Fibroblast of skin of left biceps (primary cell): ENCODE results near the gene RNF130.

Experiments used
- DNase-seq, 2 experiments: peaks; one replicate each; pipeline ENCODE4 v3.0.0-alpha.2; 2013; ENCODE audit warnings: low read depth in 2 of 2

Gene RNF130

GRCh38 chr5:180084638-180085561 lies 13.3 kb upstream of the RNF130 start:
- no peak for DNase-seq

- DNase-seq: no peak
These were observed 12.0 kb upstream of the RNF130 start for GRCh38 chr5:180083529-180084060.

GRCh38 chr5:180082633-180083420 lies 11.3 kb upstream of the RNF130 start:
- no peak for DNase-seq

GRCh38 chr5:180081481-180081880 lies 9.9 kb upstream of the RNF130 start:
- DNase-seq: no peak

GRCh38 chr5:180080486-180081280 lies 9.1 kb upstream of the RNF130 start:
- no peak for DNase-seq

- DNase-seq: no peak
These were observed 8.3 kb upstream of the RNF130 start for GRCh38 chr5:180079702-180080466.

GRCh38 chr5:180078348-180078747 lies 6.8 kb upstream of the RNF130 start:
- DNase-seq: no peak

GRCh38 chr5:180077594-180078284 lies 6.2 kb upstream of the RNF130 start:
- DNase-seq: no peak

GRCh38 chr5:180075703-180076102 lies 4.1 kb upstream of the RNF130 start:
- DNase-seq: no peak

- no peak for DNase-seq
These were observed 2.9 kb upstream of the RNF130 start for GRCh38 chr5:180074462-180074861.

- DNase-seq: no peak
These were observed 997 bp upstream of the RNF130 start for GRCh38 chr5:180072556-180072955.

GRCh38 chr5:180072256-180072548 lies 643 bp upstream of the RNF130 start:
- no peak for DNase-seq

- no peak for DNase-seq
These were observed 616 bp downstream of the RNF130 start for GRCh38 chr5:180070756-180071530.

- DNase-seq: no peak
These were observed 1.8 kb downstream of the RNF130 start for GRCh38 chr5:180069589-180070247.

- DNase-seq: no peak
These were observed 3.0 kb downstream of the RNF130 start for GRCh38 chr5:180068519-180069090.

GRCh38 chr5:180067986-180068385 lies 3.6 kb downstream of the RNF130 start:
- DNase-seq: no peak

GRCh38 chr5:180060192-180060591 lies 11.4 kb downstream of the RNF130 start:
- DNase-seq: no peak

GRCh38 chr5:180059326-180059725 lies 12.2 kb downstream of the RNF130 start:
- no peak for DNase-seq

GRCh38 chr5:180056153-180056552 lies 15.4 kb downstream of the RNF130 start:
- no peak for DNase-seq
